Activated naive CD8-positive, alpha-beta T cell treated with anti-CD3 and anti-CD28 coated beads, Interleukin-2, amount 50 U/mL, for 24 hours (primary cell): ENCODE measurements around the gene TBX10.
"Not testable (repeated sequence)": the region's sequence is repeated elsewhere in the genome, so short reads cannot be mapped to it uniquely, and the experiment has no call there.

Experiments
- ATAC-seq: fragments of 150-1000 bp; cut with Tn5 transposase; one replicate; pipeline ENCODE4 v1.10.0; 2021
- DNase-seq: peaks from one replicate; pipeline ENCODE4 v3.0.0; 2021
- H3K27ac Mint-ChIP-seq: one replicate; pipeline ENCODE4 v1.8.0; 2021; ENCODE audit warnings: mild to moderate bottlenecking, mixed read lengths
- H3K27me3 Mint-ChIP-seq: one replicate; pipeline ENCODE4 v1.8.0; 2021; ENCODE audit warnings: mixed read lengths
- H3K36me3 Mint-ChIP-seq: one replicate; pipeline ENCODE4 v1.8.0; 2021; ENCODE audit warnings: low read depth, mixed read lengths
- H3K4me1 Mint-ChIP-seq: one replicate; pipeline ENCODE4 v1.8.0; 2021; ENCODE audit warnings: mixed read lengths
- H3K4me3 Mint-ChIP-seq: one replicate; pipeline ENCODE4 v1.8.0; 2021; ENCODE audit warnings: mild to moderate bottlenecking, moderate library complexity, mixed read lengths
- H3K9me3 Mint-ChIP-seq: one replicate; pipeline ENCODE4 v1.8.0; 2021; ENCODE audit warnings: mixed read lengths

Gene TBX10

GRCh38 chr11:67599149-67599548 is 40.4 kb downstream of the TBX10 start:
- Mint-ChIP-seq H3K27ac (no peak overlapping the region), H3K36me3 (no peaks in the 10 kb centered on the region), H3K9me3 (no peaks in the 10 kb centered on the region), H3K4me3 (no peak overlapping the region), H3K27me3 (peaks cover 21% of the 10 kb centered on the region), H3K4me1 (peaks cover 13% of the 10 kb centered on the region)
- ATAC-seq, result no peak
- DNase-seq, result no peak

GRCh38 chr11:67597963-67598362 is 41.6 kb downstream of the TBX10 start:
- H3K9me3 Mint-ChIP-seq, DNase-seq, H3K36me3 Mint-ChIP-seq, ATAC-seq, H3K4me3 Mint-ChIP-seq, H3K27ac Mint-ChIP-seq: not testable (repeated sequence)
- H3K27me3 Mint-ChIP-seq, result peaks cover 19% of the 10 kb centered on the region
- H3K4me1 Mint-ChIP-seq, result peaks cover 13% of the 10 kb centered on the region

- H3K4me1 Mint-ChIP-seq, result peaks cover 13% of the 10 kb centered on the region
- DNase-seq, H3K9me3 Mint-ChIP-seq, H3K4me3 Mint-ChIP-seq, H3K27ac Mint-ChIP-seq, ATAC-seq, H3K36me3 Mint-ChIP-seq: not testable (repeated sequence)
- H3K27me3 Mint-ChIP-seq, result peaks cover 16% of the 10 kb centered on the region
Observed at GRCh38 chr11:67597458-67597857, 42.1 kb downstream of the TBX10 start.

GRCh38 chr11:67596753-67597300 is 42.7 kb downstream of the TBX10 start:
- peaks cover 16% of the 10 kb centered on the region for H3K27me3 Mint-ChIP-seq
- no peak for ATAC-seq
- H3K27ac Mint-ChIP-seq, result no peak overlapping the region
- no peak overlapping the region for H3K4me3 Mint-ChIP-seq
- no peaks in the 10 kb centered on the region for H3K9me3 Mint-ChIP-seq
- no peak for DNase-seq
- no peaks in the 10 kb centered on the region for H3K36me3 Mint-ChIP-seq
- peaks cover 13% of the 10 kb centered on the region for H3K4me1 Mint-ChIP-seq

GRCh38 chr11:67594480-67594879 is 45.1 kb downstream of the TBX10 start:
- DNase-seq (no peak), ATAC-seq (no peak)
- Mint-ChIP-seq H3K27me3 (peaks cover under 1% of the 10 kb centered on the region), H3K4me1 (no peaks in the 10 kb centered on the region), H3K9me3 (no peaks in the 10 kb centered on the region), H3K4me3 (no peak overlapping the region), H3K36me3 (no peaks in the 10 kb centered on the region), H3K27ac (no peak overlapping the region)

- Mint-ChIP-seq H3K27me3 (no peaks in the 10 kb centered on the region), H3K9me3 (no peaks in the 10 kb centered on the region), H3K27ac (no peak overlapping the region), H3K36me3 (no peaks in the 10 kb centered on the region), H3K4me1 (peaks cover 3% of the 10 kb centered on the region), H3K4me3 (no peak overlapping the region)
- DNase-seq (no peak), ATAC-seq (no peak)
Observed at GRCh38 chr11:67593565-67593905, 46.0 kb downstream of the TBX10 start.

GRCh38 chr11:67592880-67593564 is 46.5 kb downstream of the TBX10 start:
- Mint-ChIP-seq H3K9me3 (no peaks in the 10 kb centered on the region), H3K27me3 (no peaks in the 10 kb centered on the region), H3K4me1 (peaks cover 3% of the 10 kb centered on the region), H3K36me3 (peaks cover 4% of the 10 kb centered on the region), H3K4me3 (no peak overlapping the region), H3K27ac (no peak overlapping the region)
- DNase-seq (no peak), ATAC-seq (no peak)

GRCh38 chr11:67588899-67589415 is 50.6 kb downstream of the TBX10 start:
- not testable (repeated sequence) for H3K4me3 Mint-ChIP-seq, ATAC-seq, H3K27me3 Mint-ChIP-seq, DNase-seq, H3K9me3 Mint-ChIP-seq
- H3K36me3 Mint-ChIP-seq, result peaks cover 35% of the 10 kb centered on the region
- H3K27ac Mint-ChIP-seq, result peak overlapping the region; percentile 12
- peaks cover 30% of the 10 kb centered on the region for H3K4me1 Mint-ChIP-seq

- ATAC-seq (no peak), DNase-seq (no peak)
- no peak overlapping the region for H3K4me3 Mint-ChIP-seq
- peaks cover 33% of the 10 kb centered on the region for H3K4me1 Mint-ChIP-seq
- no peaks in the 10 kb centered on the region for H3K27me3 Mint-ChIP-seq
- H3K36me3 Mint-ChIP-seq, result peaks cover 36% of the 10 kb centered on the region
- peak overlapping the region; percentile 63 for H3K27ac Mint-ChIP-seq
- peaks cover 4% of the 10 kb centered on the region for H3K9me3 Mint-ChIP-seq
Observed at GRCh38 chr11:67588136-67588503, 51.4 kb downstream of the TBX10 start.

- Mint-ChIP-seq H3K27me3 (peaks cover 4% of the 10 kb centered on the region), H3K9me3 (peaks cover 4% of the 10 kb centered on the region), H3K27ac (peak overlapping the region; percentile 29), H3K36me3 (peaks cover 36% of the 10 kb centered on the region), H3K4me1 (peaks cover 45% of the 10 kb centered on the region), H3K4me3 (no peak overlapping the region)
- ATAC-seq, result no peak
- no peak for DNase-seq
Observed at GRCh38 chr11:67586568-67587250, 52.9 kb downstream of the TBX10 start.

GRCh38 chr11:67585911-67586310 is 53.7 kb downstream of the TBX10 start:
- H3K4me1 Mint-ChIP-seq, result peaks cover 45% of the 10 kb centered on the region
- H3K4me3 Mint-ChIP-seq, result peak overlapping the region; percentile 87
- H3K9me3 Mint-ChIP-seq, result peaks cover 4% of the 10 kb centered on the region
- no peak for DNase-seq
- ATAC-seq, result no peak
- H3K27me3 Mint-ChIP-seq, result peaks cover 8% of the 10 kb centered on the region
- peaks cover 36% of the 10 kb centered on the region for H3K36me3 Mint-ChIP-seq
- peak overlapping the region; percentile 74 for H3K27ac Mint-ChIP-seq

- no peak for ATAC-seq
- Mint-ChIP-seq H3K27ac (peak overlapping the region; percentile 77), H3K4me3 (peak overlapping the region; percentile 87), H3K4me1 (peaks cover 49% of the 10 kb centered on the region), H3K36me3 (peaks cover 36% of the 10 kb centered on the region), H3K9me3 (peaks cover 4% of the 10 kb centered on the region), H3K27me3 (peaks cover 14% of the 10 kb centered on the region)
- no peak for DNase-seq
Observed at GRCh38 chr11:67584881-67585873, 54.4 kb downstream of the TBX10 start.

GRCh38 chr11:67584205-67584880 is 55.2 kb downstream of the TBX10 start:
- Mint-ChIP-seq H3K9me3 (peaks cover 4% of the 10 kb centered on the region), H3K36me3 (peaks cover 36% of the 10 kb centered on the region), H3K4me1 (peaks cover 58% of the 10 kb centered on the region), H3K4me3 (peak overlapping the region; percentile 87), H3K27ac (peak overlapping the region; percentile 77), H3K27me3 (peaks cover 17% of the 10 kb centered on the region)
- ATAC-seq (peak; percentile 29), DNase-seq (peak; percentile 45)
